Endothelial cell of umbilical vein (primary cell): ENCODE data around the gene C3orf20. TPM values are rescaled to one million over a fixed set of nuclear protein-coding genes. Genes with fewer than 3 reads are reported as not detected.

Experiments used
- BruUV-seq: library from RNA; stranded (reverse); fragments of 400-500 nt; replicated peaks from 2 replicates; lab custom pipeline; 2021; lab: Mats Ljungman, UMichigan
- CTCF ChIA-PET: fragments of 300-600, 350-600 bp; sonication (Branson Sonifier 250); formaldehyde crosslinking; loops from one replicate; lab custom pipeline; 2021; ENCODE audit warnings: antibody characterized with exemption, inconsistent platforms; lab: Charles Lee
- POLR2A ChIA-PET: fragments of 300-600, 350-600 bp; sonication (Branson Sonifier 250); formaldehyde crosslinking; loops from one replicate; lab custom pipeline; 2021; ENCODE audit warnings: antibody characterized with exemption, inconsistent platforms; lab: Charles Lee
- DNase-seq: peaks from one replicate; pipeline ENCODE4 v3.0.0-alpha.2; 2011; ENCODE audit warnings: low read depth, low spot score
- FAIRE-seq: peaks from 2 replicates; lab custom pipeline; 2011; peaks lifted over from hg19 to GRCh38; lab: Jason Lieb, UNC
- H2AFZ ChIP-seq: 2 replicates; pipeline ENCODE4 v1.6.0; 2012; ENCODE audit warnings: low read depth, low read length, control low read depth, inconsistent platforms
- H3K27ac ChIP-seq: 2 replicates; pipeline ENCODE4 v1.5.1; 2011; ENCODE audit warnings: low read depth, mild to moderate bottlenecking, control low read depth, low read length, moderate library complexity; ENCODE audit not compliant: insufficient read depth
- H3K27me3 ChIP-seq, 2 experiments: 2 replicates each; pipeline versions ENCODE4 v1.6.0 to v1.6.1; 2011; ENCODE audit warnings: low read length in 2 of 2, mixed read lengths in 1 of 2; ENCODE audit not compliant: control insufficient read depth in 2 of 2, insufficient read depth in 2 of 2
- H3K36me3 ChIP-seq, 2 experiments: 2 replicates in 1 of 2; 3 replicates in 1 of 2; pipeline ENCODE4 v1.5.1; 2011; ENCODE audit warnings: low read length in 2 of 2, mild to moderate bottlenecking in 1 of 2, moderate library complexity in 1 of 2; ENCODE audit not compliant: control insufficient read depth in 2 of 2, insufficient read depth in 2 of 2; ENCODE audit errors: extremely low read depth in 1 of 2
- H3K4me1 ChIP-seq: 3 replicates; pipeline ENCODE4 v1.5.1; 2011; ENCODE audit warnings: mild to moderate bottlenecking, low read length; ENCODE audit not compliant: control insufficient read depth, insufficient read depth; ENCODE audit errors: extremely low read depth
- H3K4me2 ChIP-seq: 2 replicates; pipeline ENCODE4 v1.6.1; 2011; ENCODE audit warnings: low read length, control low read depth, mixed read lengths; ENCODE audit not compliant: insufficient read depth
- H3K4me3 ChIP-seq, 3 experiments: fragments of 200-600 bp in 1 of 3; sonication (generic), shearing (Covaris generic) in 1 of 3; replicated peaks in 1 of 3; 2 replicates each; pipeline ENCODE4 v1.5.1; 2011 to 2016; ENCODE audit warnings: control low read depth in 3 of 3, low read length in 3 of 3, mild to moderate bottlenecking in 2 of 3, inconsistent platforms in 1 of 3, low read depth in 1 of 3, moderate library complexity in 1 of 3; ENCODE audit not compliant: insufficient read depth in 1 of 3
- H3K79me2 ChIP-seq: 2 replicates; pipeline ENCODE4 v1.6.0; 2012; ENCODE audit warnings: low read length, inconsistent platforms; ENCODE audit not compliant: control insufficient read depth, insufficient read depth
- H3K9ac ChIP-seq: replicated peaks from 2 replicates; pipeline ENCODE3; 2011; ENCODE audit warnings: low read length, control low read depth; ENCODE audit not compliant: insufficient read depth; ENCODE audit errors: extremely low read depth
- H3K9me1 ChIP-seq: replicated peaks from 3 replicates; pipeline ENCODE4 v1.6.0; 2011; ENCODE audit warnings: mild to moderate bottlenecking, low read length; ENCODE audit not compliant: control insufficient read depth, insufficient read depth; ENCODE audit errors: extremely low read depth
- H3K9me3 ChIP-seq: replicated peaks from 2 replicates; pipeline ENCODE4 v1.5.1; 2012; ENCODE audit warnings: low read length, inconsistent platforms; ENCODE audit not compliant: control insufficient read depth, insufficient read depth
- H4K20me1 ChIP-seq: replicated peaks from 2 replicates; pipeline ENCODE3; 2011; ENCODE audit warnings: mild to moderate bottlenecking, low read length; ENCODE audit not compliant: control insufficient read depth, insufficient read depth; ENCODE audit errors: extremely low read depth
- EZH2 ChIP-seq: IDR thresholded peaks from 2 replicates; pipeline ENCODE4 v1.6.1; 2012; ENCODE audit warnings: borderline replicate concordance, low read depth, mild to moderate bottlenecking, moderate library complexity, low read length, inconsistent platforms; ENCODE audit not compliant: severe bottlenecking
- GATA2 ChIP-seq: IDR thresholded peaks from 2 replicates; pipeline ENCODE4 v1.7.0; 2011; ENCODE audit warnings: low read depth, mild to moderate bottlenecking, moderate library complexity, mixed read lengths, low read length; ENCODE audit not compliant: insufficient read length, insufficient read depth
- JUN ChIP-seq: IDR thresholded peaks from 2 replicates; pipeline ENCODE4 v1.6.1; 2011; ENCODE audit warnings: borderline replicate concordance, low read depth; ENCODE audit not compliant: insufficient read length, insufficient read depth
- POLR2A ChIP-seq: IDR thresholded peaks from 2 replicates; pipeline ENCODE4 v1.6.1; 2012; ENCODE audit warnings: low read depth, mild to moderate bottlenecking, control low read depth, low read length
- dilution Hi-C: fragments of 300-500 bp; cut with MboI; formaldehyde crosslinking; loops from one replicate; pipeline ENCODE4 v1.15.0; 2019; ENCODE audit warnings: low sequenced_read_pairs; ENCODE audit not compliant: extremely low pct_ligation_motif_present
- intact Hi-C: fragments of 100-400 bp; cut with micrococcal nuclease; formaldehyde crosslinking; loops from one replicate; pipeline ENCODE4 v1.10.0; 2022
- polyA plus RNA-seq, 4 experiments: library from polyadenylated mRNA; depleted of rRNA in 3 of 4; stranded (reverse) in 3 of 4; unstranded in 1 of 4; fragments of >200 nt; gene quantifications; 2 replicates each; pipeline versions ENCODE4 v1.2.1 to v1.2.3, GENCODE V29; 2011 to 2012; ENCODE audit warnings: missing spikeins in 1 of 4
- total RNA-seq: library from RNA; stranded (reverse); gene quantifications from 2 replicates; pipeline ENCODE4 v1.2.3, GENCODE V29; 2021
- TF ChIP-seq, protein P1 (sequence below): IDR thresholded peaks from 2 replicates; pipeline ENCODE4 v1.6.1; 2011; ENCODE audit not compliant: insufficient read depth, insufficient read length

C3orf20 gene
- total and polyA plus RNA-seq, 2 donors (not counting 3 experiments of a cell fraction or from before 2014, with no cell fraction given) = not detected

DNA sequence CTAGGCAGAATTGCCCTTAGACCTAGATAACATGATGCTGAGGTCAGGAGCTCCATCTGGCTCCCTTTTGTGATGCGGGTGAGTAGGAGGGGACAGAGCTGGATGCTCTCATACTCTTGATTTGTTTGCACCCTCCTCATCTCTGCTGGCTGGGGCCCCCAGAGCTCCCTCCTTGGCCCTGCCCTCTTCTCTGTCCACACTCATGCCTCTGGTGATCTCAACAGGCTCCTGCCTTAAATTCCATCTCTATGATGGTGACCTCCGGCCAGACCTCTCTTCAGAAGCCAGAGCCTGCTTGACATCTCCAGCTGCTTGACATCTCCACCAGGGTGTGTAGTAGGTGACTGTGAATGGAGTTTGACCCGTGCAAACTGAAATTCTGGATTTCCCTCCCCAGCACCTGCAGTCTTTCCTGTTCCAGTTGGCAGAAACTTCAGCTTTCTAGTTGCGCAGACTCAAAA, 139.5 kb downstream of the C3orf20 start:
- intact Hi-C loops (loop anchor here (1.0 to 5.0 kb wide), 2 partner anchors 9 to 48 kb away; no protein-coding TSS in a partner anchor), dilution Hi-C loops (no loop called here)
- DNase-seq = no peak
- H3K36me3 ChIP-seq = peaks cover 6 to 20% of the 10 kb centered on the region in 2 experiments
- H3K9me3 ChIP-seq = no peaks in the 10 kb centered on the region
- POLR2A ChIA-PET = no interaction called here
- no peak for TF ChIP-seq EZH2
- TF ChIP-seq, protein P1, sequence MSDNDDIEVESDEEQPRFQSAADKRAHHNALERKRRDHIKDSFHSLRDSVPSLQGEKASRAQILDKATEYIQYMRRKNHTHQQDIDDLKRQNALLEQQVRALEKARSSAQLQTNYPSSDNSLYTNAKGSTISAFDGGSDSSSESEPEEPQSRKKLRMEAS = no peak
- no peaks in the 10 kb centered on the region for H3K9me1 ChIP-seq
- no peak overlapping the region for H3K4me3 ChIP-seq
- H4K20me1 ChIP-seq = peaks cover 4% of the 10 kb centered on the region
- no TSS peak for BruUV-seq
- peaks cover 70% of the 10 kb centered on the region for H3K79me2 ChIP-seq
- no peak for FAIRE-seq
- H3K9ac ChIP-seq = no peak overlapping the region
- H2AFZ ChIP-seq = no peak overlapping the region
- no peak overlapping the region for H3K4me2 ChIP-seq
- no peaks in the 10 kb centered on the region for H3K27me3 ChIP-seq
- peaks cover 29% of the 10 kb centered on the region for H3K4me1 ChIP-seq
- H3K27ac ChIP-seq = no peak overlapping the region
- CTCF ChIA-PET = interaction anchor here (0.9 to 1.9 kb wide), 6 partner anchors 9 to 33 kb away, joined by 3 to 5 read pairs (median 3); no protein-coding TSS in a partner anchor

GRCh38 chr3:14816359-14816758, 141.4 kb downstream of the C3orf20 start:
- intact Hi-C loops = no loop called here
- Histone ChIP-seq H3K9me3 (no peaks in the 10 kb centered on the region), H3K9me1 (no peaks in the 10 kb centered on the region), H3K4me2 (no peak overlapping the region), H3K4me3 (no peak overlapping the region), H3K27ac (no peak overlapping the region), H3K27me3 (no peaks in the 10 kb centered on the region), H3K36me3 (peaks cover 12 to 38% of the 10 kb centered on the region in 2 experiments), H3K9ac (no peak overlapping the region), H3K4me1 (peaks cover 23% of the 10 kb centered on the region), H3K79me2 (peaks cover 77% of the 10 kb centered on the region), H2AFZ (no peak overlapping the region), H4K20me1 (peaks cover 4% of the 10 kb centered on the region)
- CTCF ChIA-PET = interaction anchor here (0.5 to 1.0 kb wide), 2 partner anchors 105 to 130 kb away, joined by 3 read pairs; no protein-coding TSS in a partner anchor
- DNase-seq = no peak
- dilution Hi-C loops = no loop called here
- POLR2A ChIA-PET = no interaction called here
- no TSS peak for BruUV-seq
- TF ChIP-seq EZH2 (no peak), GATA2 (no peak), POLR2A (no peak), JUN (no peak)
- FAIRE-seq = no peak
